RWPE2 (cell line): ENCODE data around the gene GPATCH2.

Experiments
- ATAC-seq: fragments of 200-7000 bp; cut with Tn5 transposase; 3 replicates; pipeline ENCODE4 v1.9.1; 2021; ENCODE audit warnings: low read depth
- DNase-seq: peaks from one replicate; pipeline ENCODE4 v3.0.0-alpha.2; 2020; ENCODE audit warnings: low spot score
- H3K27ac ChIP-seq: fragments of 450-650 bp; 2 replicates; pipeline ENCODE4 v1.5.1; 2017; ENCODE audit warnings: mild to moderate bottlenecking; ENCODE audit not compliant: poor library complexity, severe bottlenecking
- H3K27me3 ChIP-seq: fragments of 250-450 bp; sonication (Bioruptor Pico); 2 replicates; pipeline ENCODE4 v1.5.1; 2021; ENCODE audit warnings: mild to moderate bottlenecking, moderate library complexity; ENCODE audit not compliant: insufficient read depth, poor library complexity, severe bottlenecking
- H3K36me3 ChIP-seq: fragments of 250-450 bp; sonication (Bioruptor Pico); 2 replicates; pipeline ENCODE4 v1.5.1; 2020; ENCODE audit warnings: low read depth, mild to moderate bottlenecking, moderate library complexity
- H3K4me1 ChIP-seq: fragments of 250-450 bp; sonication (Bioruptor Pico); 2 replicates; pipeline ENCODE4 v1.5.1; 2021; ENCODE audit warnings: mild to moderate bottlenecking, moderate library complexity; ENCODE audit not compliant: insufficient read depth, poor library complexity, severe bottlenecking
- H3K4me3 ChIP-seq: fragments of 250-450 bp; sonication (Bioruptor Pico); 2 replicates; pipeline ENCODE4 v1.5.1; 2021; ENCODE audit warnings: mild to moderate bottlenecking, moderate library complexity; ENCODE audit not compliant: severe bottlenecking
- H3K9me3 ChIP-seq: fragments of 250-450 bp; sonication (Bioruptor Pico); 2 replicates; pipeline ENCODE4 v1.5.1; 2021; ENCODE audit warnings: mild to moderate bottlenecking, moderate library complexity; ENCODE audit not compliant: severe bottlenecking
- TF ChIP-seq, protein P1 (sequence below): fragments of 450-650 bp; IDR thresholded peaks from one replicate; pipeline ENCODE4 v1.5.1; 2017; ENCODE audit warnings: mild to moderate bottlenecking, moderate library complexity; ENCODE audit not compliant: poor library complexity, severe bottlenecking

GPATCH2 gene

GRCh38 chr1:217614200-217614712 lies 16.6 kb downstream of the GPATCH2 start:
- Histone ChIP-seq H3K36me3 (no peaks in the 10 kb centered on the region), H3K27me3 (no peaks in the 10 kb centered on the region), H3K9me3 (no peaks in the 10 kb centered on the region), H3K27ac (no peak overlapping the region), H3K4me3 (no peak overlapping the region), H3K4me1 (no peaks in the 10 kb centered on the region)
- DNase-seq (no peak), ATAC-seq (no peak)
- TF ChIP-seq, protein P1, sequence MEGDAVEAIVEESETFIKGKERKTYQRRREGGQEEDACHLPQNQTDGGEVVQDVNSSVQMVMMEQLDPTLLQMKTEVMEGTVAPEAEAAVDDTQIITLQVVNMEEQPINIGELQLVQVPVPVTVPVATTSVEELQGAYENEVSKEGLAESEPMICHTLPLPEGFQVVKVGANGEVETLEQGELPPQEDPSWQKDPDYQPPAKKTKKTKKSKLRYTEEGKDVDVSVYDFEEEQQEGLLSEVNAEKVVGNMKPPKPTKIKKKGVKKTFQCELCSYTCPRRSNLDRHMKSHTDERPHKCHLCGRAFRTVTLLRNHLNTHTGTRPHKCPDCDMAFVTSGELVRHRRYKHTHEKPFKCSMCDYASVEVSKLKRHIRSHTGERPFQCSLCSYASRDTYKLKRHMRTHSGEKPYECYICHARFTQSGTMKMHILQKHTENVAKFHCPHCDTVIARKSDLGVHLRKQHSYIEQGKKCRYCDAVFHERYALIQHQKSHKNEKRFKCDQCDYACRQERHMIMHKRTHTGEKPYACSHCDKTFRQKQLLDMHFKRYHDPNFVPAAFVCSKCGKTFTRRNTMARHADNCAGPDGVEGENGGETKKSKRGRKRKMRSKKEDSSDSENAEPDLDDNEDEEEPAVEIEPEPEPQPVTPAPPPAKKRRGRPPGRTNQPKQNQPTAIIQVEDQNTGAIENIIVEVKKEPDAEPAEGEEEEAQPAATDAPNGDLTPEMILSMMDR = no peak

DNA sequence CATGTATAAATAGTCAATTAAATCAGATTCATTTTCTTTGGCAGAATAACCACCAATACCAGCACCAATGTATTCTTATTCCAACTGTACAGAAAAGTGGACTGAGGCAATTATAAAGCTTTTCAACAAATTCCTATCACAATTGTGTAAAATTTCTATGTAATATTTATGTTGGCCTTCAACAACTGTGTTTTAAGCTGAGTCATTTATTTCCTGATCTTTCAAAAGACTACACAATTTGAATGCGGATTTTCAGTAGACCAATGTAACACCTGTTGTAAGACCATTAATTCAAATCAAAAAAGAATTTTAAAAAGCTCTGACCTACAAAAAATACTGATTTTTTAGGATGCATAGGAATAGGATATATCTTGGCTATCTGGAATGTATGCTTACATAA lies 25.5 kb downstream of the GPATCH2 start:
- Histone ChIP-seq H3K4me3 (no peak overlapping the region), H3K9me3 (no peaks in the 10 kb centered on the region), H3K36me3 (no peaks in the 10 kb centered on the region), H3K27ac (no peak overlapping the region), H3K27me3 (no peaks in the 10 kb centered on the region), H3K4me1 (no peaks in the 10 kb centered on the region)
- TF ChIP-seq, protein P1 = no peak
- no peak for DNase-seq
- no peak for ATAC-seq

DNA sequence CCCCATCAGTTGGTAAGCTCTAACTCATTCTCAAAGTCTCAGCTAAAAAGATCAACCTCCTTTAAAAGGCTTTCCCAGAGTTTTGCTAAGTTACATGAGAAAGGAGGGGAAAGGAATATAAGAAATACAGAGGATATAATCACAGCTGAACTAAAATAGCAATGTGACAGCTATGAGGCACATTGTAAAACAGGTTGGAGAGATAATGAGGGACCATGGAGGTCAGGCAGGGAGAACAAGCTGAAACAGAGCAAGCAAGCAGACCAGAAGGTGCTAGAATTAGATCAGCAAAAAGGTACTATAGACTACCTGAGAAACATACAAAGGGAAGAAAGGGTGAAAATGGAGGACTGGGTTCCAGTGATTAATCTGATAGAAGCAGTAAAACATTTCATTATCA lies 28.5 kb downstream of the GPATCH2 start:
- DNase-seq = no peak
- H3K4me1 ChIP-seq = no peaks in the 10 kb centered on the region
- no peaks in the 10 kb centered on the region for H3K9me3 ChIP-seq
- no peaks in the 10 kb centered on the region for H3K27me3 ChIP-seq
- no peaks in the 10 kb centered on the region for H3K36me3 ChIP-seq
- no peak overlapping the region for H3K27ac ChIP-seq
- H3K4me3 ChIP-seq = no peak overlapping the region
- ATAC-seq = no peak
- TF ChIP-seq, protein P1 = no peak

GRCh38 chr1:217599154-217599553 lies 31.7 kb downstream of the GPATCH2 start:
- no peak for ATAC-seq
- Histone ChIP-seq H3K4me1 (no peaks in the 10 kb centered on the region), H3K36me3 (no peaks in the 10 kb centered on the region), H3K4me3 (no peak overlapping the region), H3K9me3 (no peaks in the 10 kb centered on the region), H3K27ac (no peak overlapping the region), H3K27me3 (no peaks in the 10 kb centered on the region)
- TF ChIP-seq, protein P1 = no peak
- no peak for DNase-seq

- no peak overlapping the region for H3K4me3 ChIP-seq
- TF ChIP-seq, protein P1 = no peak
- H3K9me3 ChIP-seq = no peaks in the 10 kb centered on the region
- DNase-seq (no peak), ATAC-seq (no peak)
- no peaks in the 10 kb centered on the region for H3K4me1 ChIP-seq
- no peak overlapping the region for H3K27ac ChIP-seq
- H3K27me3 ChIP-seq = no peaks in the 10 kb centered on the region
- H3K36me3 ChIP-seq = no peaks in the 10 kb centered on the region
These were observed 40.3 kb downstream of the GPATCH2 start for GRCh38 chr1:217590598-217590997.
